GM12875 (cell line): ENCODE data around the gene SYT5.
"Not testable (repeated sequence)": the region's sequence is repeated elsewhere in the genome, so short reads cannot be mapped to it uniquely, and the experiment has no call there.

Source experiments
- H3K4me3 ChIP-seq: one replicate; pipeline ENCODE4 v1.5.1; 2011; ENCODE audit warnings: low read depth, low read length, control low read depth
- CTCF ChIP-seq: IDR thresholded peaks from 2 replicates; pipeline ENCODE4 v1.5.1; 2011; ENCODE audit warnings: low read depth, mild to moderate bottlenecking, control low read depth, inconsistent platforms, low read length, moderate library complexity, borderline replicate concordance; ENCODE audit not compliant: insufficient read depth

The SYT5 gene

GRCh38 chr19:55226788-55227187 is 46.7 kb upstream of the SYT5 start:
- TF ChIP-seq CTCF, result no peak
- H3K4me3 ChIP-seq, result no peak overlapping the region

- no peak overlapping the region for H3K4me3 ChIP-seq
- TF ChIP-seq CTCF, result no peak
Observed at GRCh38 chr19:55226273-55226672, 46.2 kb upstream of the SYT5 start.

GRCh38 chr19:55225415-55225958 is 45.4 kb upstream of the SYT5 start:
- H3K4me3 ChIP-seq, result no peak overlapping the region
- no peak for TF ChIP-seq CTCF

- H3K4me3 ChIP-seq, result not testable (repeated sequence)
Observed at GRCh38 chr19:55224679-55225414, 44.8 kb upstream of the SYT5 start.

- H3K4me3 ChIP-seq, result no peak overlapping the region
- TF ChIP-seq CTCF, result no peak
Observed at GRCh38 chr19:55224038-55224665, 44.1 kb upstream of the SYT5 start.

- no peak overlapping the region for H3K4me3 ChIP-seq
- TF ChIP-seq CTCF, result no peak
Observed at GRCh38 chr19:55223291-55224037, 43.4 kb upstream of the SYT5 start.

- no peak overlapping the region for H3K4me3 ChIP-seq
- TF ChIP-seq CTCF, result no peak
Observed at GRCh38 chr19:55220525-55220924, 40.4 kb upstream of the SYT5 start.
